Activated CD4-positive, alpha-beta T cell treated with anti-CD3 and anti-CD28 coated beads, Interleukin-2, amount 10 ng/mL, durations not matched to agents 7 days and 5 days (primary cell): ENCODE measurements around the gene KRT38. TPM values are rescaled to one million over a fixed set of nuclear protein-coding genes. Genes with fewer than 3 reads are reported as not detected.
"Not testable (repeated sequence)": the region's sequence is repeated elsewhere in the genome, so short reads cannot be mapped to it uniquely, and the experiment has no call there.

Experiments used
- CTCF ChIA-PET: fragments of 350-600 bp; sonication (Branson Sonifier 250); formaldehyde crosslinking; loops from one replicate; lab custom pipeline; 2021; ENCODE audit warnings: antibody characterized with exemption; lab: Charles Lee
- POLR2A ChIA-PET: fragments of 350-600 bp; sonication (Branson Sonifier 250); formaldehyde crosslinking; loops from one replicate; lab custom pipeline; 2021; ENCODE audit warnings: antibody characterized with exemption; lab: Charles Lee
- DNase-seq: peaks from one replicate; pipeline ENCODE4 v3.0.0-alpha.2; 2020
- H3K27ac Mint-ChIP-seq: one replicate; pipeline ENCODE4 v1.8.0; 2021; ENCODE audit warnings: mild to moderate bottlenecking, moderate library complexity, mixed read lengths
- H3K27me3 Mint-ChIP-seq: one replicate; pipeline ENCODE4 v1.8.0; 2021; ENCODE audit warnings: mixed read lengths
- H3K36me3 Mint-ChIP-seq: one replicate; pipeline ENCODE4 v1.8.0; 2021; ENCODE audit warnings: low read depth, mixed read lengths
- H3K4me1 Mint-ChIP-seq: one replicate; pipeline ENCODE4 v1.8.0; 2021; ENCODE audit warnings: mixed read lengths
- H3K4me3 Mint-ChIP-seq: one replicate; pipeline ENCODE4 v1.8.0; 2021; ENCODE audit warnings: mild to moderate bottlenecking, moderate library complexity, mixed read lengths
- H3K9me3 Mint-ChIP-seq: one replicate; pipeline ENCODE4 v1.8.0; 2021; ENCODE audit warnings: mixed read lengths
- total RNA-seq, 2 experiments: library from RNA; stranded (reverse); gene quantifications; one replicate each; pipeline ENCODE4 v1.2.3, GENCODE V29; 2021

KRT38 gene
- total RNA-seq, 2 experiments from 2014 or later = not detected

DNA sequence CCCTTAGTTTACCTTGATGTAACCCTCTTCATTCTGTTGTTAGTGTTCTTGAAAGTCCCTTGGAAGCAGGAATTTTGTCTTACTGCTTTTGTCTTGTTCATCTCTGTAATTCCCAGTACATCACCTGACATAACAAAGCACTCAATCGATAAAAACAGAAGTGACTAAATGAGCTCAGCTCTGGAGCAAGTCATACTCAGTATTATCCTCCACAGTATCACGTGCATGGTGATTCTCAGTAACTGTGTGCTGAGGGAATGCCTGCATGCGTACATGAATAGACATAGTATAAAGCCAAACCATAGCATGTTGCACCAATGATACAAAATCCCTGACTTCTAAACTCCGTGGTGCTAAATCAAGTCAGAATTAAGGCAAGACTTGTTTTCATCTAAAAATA is 7.2 kb downstream of the KRT38 start:
- Mint-ChIP-seq H3K4me1 (no peaks in the 10 kb centered on the region), H3K4me3 (no peak overlapping the region), H3K27me3 (peaks cover 5% of the 10 kb centered on the region), H3K27ac (no peak overlapping the region), H3K36me3 (no peaks in the 10 kb centered on the region), H3K9me3 (no peaks in the 10 kb centered on the region)
- CTCF ChIA-PET = no interaction called here
- DNase-seq = no peak
- POLR2A ChIA-PET = no interaction called here

DNA sequence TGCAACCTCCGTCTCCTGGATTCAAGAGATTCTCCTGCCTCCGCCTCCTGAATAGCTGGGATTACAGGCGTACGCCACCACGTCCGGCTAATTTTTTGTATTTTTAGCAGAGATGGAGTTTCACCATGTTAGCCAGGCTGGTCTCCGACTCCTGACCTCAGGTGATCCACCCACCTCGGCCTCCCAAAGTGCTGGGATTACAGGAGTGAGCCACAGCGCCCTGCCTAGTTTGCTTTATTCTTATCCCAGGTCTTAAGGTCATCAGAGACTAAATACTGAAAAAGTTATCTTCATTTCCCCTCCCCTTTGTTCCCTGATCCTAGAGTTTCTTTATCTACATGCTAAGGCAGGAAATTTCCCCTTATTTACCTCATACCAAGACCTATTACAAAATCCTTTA is 10.4 kb downstream of the KRT38 start:
- H3K4me1 Mint-ChIP-seq, H3K36me3 Mint-ChIP-seq, H3K9me3 Mint-ChIP-seq, H3K27ac Mint-ChIP-seq, H3K4me3 Mint-ChIP-seq, H3K27me3 Mint-ChIP-seq, DNase-seq, POLR2A ChIA-PET: not testable (repeated sequence)
- CTCF ChIA-PET = interaction anchor here (0.7 to 1.7 kb wide), 2 partner anchors 72 to 211 kb away, joined by 3 read pairs; no protein-coding TSS in a partner anchor

DNA sequence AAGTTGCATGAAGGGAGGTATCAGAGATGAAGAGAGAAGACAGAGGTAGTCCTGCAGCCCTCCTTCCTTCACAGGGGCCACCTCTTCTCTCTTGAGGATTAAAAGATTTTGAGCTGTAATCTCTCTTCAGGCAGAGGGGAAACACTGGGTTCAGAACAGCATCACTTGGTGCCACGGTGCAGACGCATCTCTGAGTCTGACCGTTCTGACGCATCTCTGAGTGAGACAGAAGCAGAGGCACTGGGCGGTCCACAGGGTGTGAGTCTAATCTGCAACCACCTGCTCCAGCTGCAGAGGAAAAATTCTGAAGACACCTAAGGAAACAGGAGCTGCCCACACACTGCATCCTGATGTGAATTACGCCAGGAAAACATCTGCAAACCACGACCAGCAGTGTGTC is 11.1 kb downstream of the KRT38 start:
- CTCF ChIA-PET = interaction anchor here (1.7 kb wide), 1 partner anchor 73 kb away, joined by 3 read pairs; no protein-coding TSS in a partner anchor
- H3K27ac Mint-ChIP-seq = no peak overlapping the region
- no peaks in the 10 kb centered on the region for H3K36me3 Mint-ChIP-seq
- no peak overlapping the region for H3K4me3 Mint-ChIP-seq
- H3K4me1 Mint-ChIP-seq = no peaks in the 10 kb centered on the region
- H3K9me3 Mint-ChIP-seq = no peaks in the 10 kb centered on the region
- POLR2A ChIA-PET = no interaction called here
- DNase-seq = no peak
- H3K27me3 Mint-ChIP-seq = peaks cover 5% of the 10 kb centered on the region

DNA sequence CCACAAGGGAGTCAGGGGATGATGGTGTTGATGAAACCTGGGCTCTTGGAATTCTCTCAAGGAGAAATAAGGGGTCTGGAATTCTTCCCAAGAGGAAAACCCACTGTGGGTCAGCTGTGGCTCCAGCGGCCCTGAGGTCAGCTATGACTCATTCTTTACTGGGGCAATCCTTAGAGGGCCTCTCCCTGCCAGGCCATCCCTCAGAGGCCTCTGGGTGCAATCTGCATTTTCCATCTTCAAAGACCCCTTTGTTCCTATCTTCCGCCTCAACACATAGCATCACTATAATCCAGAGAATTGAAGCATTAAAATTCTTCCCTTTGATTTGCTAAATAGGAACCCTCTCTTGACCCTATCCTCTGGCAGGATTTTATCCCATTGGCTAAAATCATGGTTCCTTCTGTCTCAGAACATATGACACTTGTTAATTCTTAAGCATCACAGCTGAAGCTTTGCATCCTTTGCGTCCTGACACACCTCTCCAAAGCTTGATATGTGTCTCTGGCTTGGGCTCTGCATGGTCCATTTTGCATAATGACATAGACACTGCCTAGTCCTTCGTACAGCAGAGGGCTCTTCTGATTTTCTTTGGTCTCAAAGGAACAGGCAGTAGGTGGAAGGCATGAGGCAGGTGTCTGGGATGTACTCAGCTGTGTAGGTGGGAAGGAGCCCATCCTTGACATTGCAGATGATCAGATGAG is 12.0 kb downstream of the KRT38 start:
- CTCF ChIA-PET = no interaction called here

DNA sequence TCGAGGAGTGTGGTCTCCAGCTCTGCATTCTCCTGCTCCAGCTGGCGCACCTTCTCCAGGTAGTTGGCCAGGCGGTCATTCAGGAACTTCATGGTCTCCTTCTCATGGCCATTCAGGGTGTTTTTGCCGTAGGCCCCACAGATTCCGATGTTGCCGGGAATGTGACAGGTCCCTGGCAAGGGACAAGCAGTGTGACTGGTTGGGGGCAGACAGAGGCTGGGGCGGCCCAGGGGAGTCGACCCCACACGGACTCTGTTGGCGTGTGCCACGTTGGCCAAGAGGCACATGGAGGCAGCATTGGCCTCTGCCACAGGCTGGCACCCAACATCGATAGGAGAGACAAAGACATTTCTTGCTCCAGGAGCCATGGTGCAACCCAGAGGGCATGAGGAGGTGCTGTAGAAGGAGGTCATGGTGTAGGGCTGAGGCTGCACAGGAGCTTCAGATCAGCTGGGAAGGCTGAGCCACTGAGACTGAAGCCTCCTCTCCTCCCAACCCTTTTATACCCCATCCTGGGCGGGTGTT is 16.6 kb downstream of the KRT38 start, which contains the start of gene KRT37:
Gene KRT37, minus strand, starts transcription at position 475 of the 525 bp plus-strand sequence. Its CDS starts 62 bp downstream, at position 413.
- no peaks in the 10 kb centered on the region for H3K36me3 Mint-ChIP-seq
- ChIA-PET POLR2A (no interaction called here), CTCF (no interaction called here)
- H3K27ac Mint-ChIP-seq = no peak within 1 kb of the TSS
- H3K4me3 Mint-ChIP-seq = no peak within 1 kb of the TSS
- H3K4me1 Mint-ChIP-seq = no peaks in the 10 kb centered on the region
- DNase-seq = no peak
- H3K9me3 Mint-ChIP-seq = no peaks in the 10 kb centered on the region
- peaks cover 1% of the 10 kb centered on the region for H3K27me3 Mint-ChIP-seq

More for the DNA sequence above, 12.0 kb downstream of the KRT38 start:
- Mint-ChIP-seq H3K27me3 (peaks cover 5% of the 10 kb centered on the region), H3K9me3 (no peaks in the 10 kb centered on the region), H3K27ac (no peak overlapping the region), H3K4me1 (no peaks in the 10 kb centered on the region), H3K4me3 (no peak overlapping the region), H3K36me3 (no peaks in the 10 kb centered on the region)
- DNase-seq = no peak
- POLR2A ChIA-PET = no interaction called here

DNA sequence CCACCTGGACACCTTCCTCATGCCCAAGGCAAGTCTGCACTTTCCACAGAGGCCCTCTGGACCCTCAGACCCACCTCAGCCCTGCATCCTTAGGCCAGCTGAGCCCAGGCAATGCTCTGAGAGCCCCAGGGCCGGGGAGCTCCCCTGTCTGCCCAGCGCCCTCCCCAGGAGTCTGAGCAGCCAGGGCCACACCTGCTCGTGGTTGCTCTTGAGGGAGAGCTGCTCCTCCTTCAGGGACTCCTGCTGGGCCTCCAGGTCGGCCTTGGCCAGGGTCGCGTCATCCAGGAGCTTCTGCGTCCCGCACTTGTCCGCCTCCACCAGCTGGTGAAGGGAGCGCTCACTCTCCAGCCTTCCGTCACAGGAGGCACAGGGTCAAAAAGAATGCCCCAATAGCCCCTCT is 18.2 kb downstream of the KRT38 start:
- H3K4me1 Mint-ChIP-seq, H3K9me3 Mint-ChIP-seq, H3K27me3 Mint-ChIP-seq, H3K27ac Mint-ChIP-seq, H3K4me3 Mint-ChIP-seq, POLR2A ChIA-PET, DNase-seq, H3K36me3 Mint-ChIP-seq: not testable (repeated sequence)
- CTCF ChIA-PET = interaction anchor here (1.0 kb wide), 1 partner anchor 240 kb away, joined by 3 read pairs; no protein-coding TSS in a partner anchor

DNA sequence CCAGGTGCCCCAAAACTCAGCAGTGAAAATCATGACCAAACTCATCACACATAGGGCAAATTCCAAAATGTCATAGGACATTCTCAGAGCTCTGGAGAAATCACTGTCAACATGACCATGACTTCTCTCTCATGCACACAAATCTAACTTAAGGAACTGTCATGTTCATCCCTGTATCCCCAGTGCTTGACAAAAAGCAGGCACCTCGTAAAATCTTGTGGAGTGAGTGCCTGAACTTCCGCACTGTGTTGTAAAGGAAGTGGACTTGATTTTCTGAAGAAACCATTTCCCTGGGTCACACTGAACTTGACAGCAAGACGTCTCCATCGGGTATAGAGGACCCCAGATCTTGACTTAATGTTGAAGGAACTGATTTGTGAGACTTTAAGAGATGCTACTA is 19.2 kb downstream of the KRT38 start:
- Mint-ChIP-seq H3K4me3 (no peak overlapping the region), H3K4me1 (no peaks in the 10 kb centered on the region), H3K9me3 (no peaks in the 10 kb centered on the region), H3K36me3 (no peaks in the 10 kb centered on the region), H3K27me3 (peaks cover 1% of the 10 kb centered on the region), H3K27ac (no peak overlapping the region)
- POLR2A ChIA-PET = no interaction called here
- CTCF ChIA-PET = interaction anchor here (1.0 kb wide), 1 partner anchor 241 kb away, joined by 3 read pairs; no protein-coding TSS in a partner anchor
- DNase-seq = no peak

DNA sequence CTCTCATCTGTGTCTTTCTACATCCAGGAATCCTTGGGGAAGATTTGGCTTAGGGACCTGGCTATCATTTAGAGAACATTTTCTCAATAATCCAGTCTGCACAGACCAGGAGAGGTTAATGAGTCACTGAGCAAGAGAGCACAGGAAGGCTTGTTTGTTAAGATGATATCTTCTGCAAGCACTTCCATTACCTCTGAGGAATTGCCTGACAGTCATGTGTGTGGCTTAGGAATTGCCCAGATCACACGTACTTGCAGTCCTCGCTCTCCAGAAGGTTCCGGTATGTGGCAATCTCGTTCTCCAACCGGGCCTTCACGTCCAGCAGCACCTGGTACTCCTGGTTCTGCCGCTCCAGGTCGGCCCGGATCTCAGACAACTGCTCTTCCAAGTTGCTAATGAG is 19.7 kb downstream of the KRT38 start:
- H3K27ac Mint-ChIP-seq = no peak overlapping the region
- ChIA-PET POLR2A (no interaction called here), CTCF (no interaction called here)
- no peaks in the 10 kb centered on the region for H3K9me3 Mint-ChIP-seq
- H3K36me3 Mint-ChIP-seq = no peaks in the 10 kb centered on the region
- no peaks in the 10 kb centered on the region for H3K4me1 Mint-ChIP-seq
- H3K27me3 Mint-ChIP-seq = peaks cover 1% of the 10 kb centered on the region
- no peak overlapping the region for H3K4me3 Mint-ChIP-seq
- no peak for DNase-seq

DNA sequence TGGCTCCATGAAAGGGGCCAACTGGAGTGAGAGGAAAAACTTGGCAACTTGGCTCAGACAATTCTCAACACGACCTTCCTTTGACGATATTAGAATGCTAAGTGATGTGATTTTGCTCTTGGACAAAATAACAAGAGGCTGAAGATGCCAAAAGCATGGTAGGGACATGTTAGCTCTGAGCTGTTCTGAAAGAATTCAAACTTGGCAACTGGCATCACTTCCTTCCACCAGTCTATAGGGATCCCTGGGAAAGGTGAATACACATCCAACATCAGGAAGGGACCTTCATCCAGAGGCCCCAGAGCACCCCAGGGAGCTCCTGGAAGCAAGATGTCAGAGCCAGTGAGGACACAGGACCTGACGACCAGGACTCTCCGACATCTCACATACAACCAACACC is 20.6 kb downstream of the KRT38 start:
- Mint-ChIP-seq H3K9me3 (no peaks in the 10 kb centered on the region), H3K27me3 (peaks cover 1% of the 10 kb centered on the region), H3K4me1 (no peaks in the 10 kb centered on the region), H3K4me3 (no peak overlapping the region), H3K27ac (no peak overlapping the region), H3K36me3 (no peaks in the 10 kb centered on the region)
- ChIA-PET CTCF (no interaction called here), POLR2A (no interaction called here)
- DNase-seq = no peak

DNA sequence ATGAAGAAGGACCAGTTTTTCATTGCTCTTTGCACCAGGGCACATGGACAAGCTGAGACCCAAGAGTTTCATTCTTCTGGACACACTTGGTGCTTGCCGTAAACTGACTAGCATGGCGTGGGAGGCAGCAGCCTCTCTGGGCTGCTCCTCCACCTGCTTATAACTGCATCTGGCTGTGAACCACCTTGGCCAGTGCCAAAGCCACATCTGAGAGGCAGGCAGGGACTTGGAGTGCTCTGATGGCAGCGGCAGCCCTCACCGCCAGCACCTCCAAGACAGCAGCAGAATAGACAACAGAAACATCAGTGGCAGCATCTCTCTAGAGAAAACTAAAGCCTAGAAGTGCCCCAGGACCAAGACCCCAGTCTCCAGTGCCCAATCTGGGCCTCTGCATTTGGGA is 21.1 kb downstream of the KRT38 start:
- peaks cover 1% of the 10 kb centered on the region for H3K27me3 Mint-ChIP-seq
- POLR2A ChIA-PET = no interaction called here
- H3K9me3 Mint-ChIP-seq = no peaks in the 10 kb centered on the region
- H3K36me3 Mint-ChIP-seq = no peaks in the 10 kb centered on the region
- H3K4me1 Mint-ChIP-seq = no peaks in the 10 kb centered on the region
- H3K27ac Mint-ChIP-seq = no peak overlapping the region
- DNase-seq = no peak
- H3K4me3 Mint-ChIP-seq = no peak overlapping the region
- CTCF ChIA-PET = no interaction called here

DNA sequence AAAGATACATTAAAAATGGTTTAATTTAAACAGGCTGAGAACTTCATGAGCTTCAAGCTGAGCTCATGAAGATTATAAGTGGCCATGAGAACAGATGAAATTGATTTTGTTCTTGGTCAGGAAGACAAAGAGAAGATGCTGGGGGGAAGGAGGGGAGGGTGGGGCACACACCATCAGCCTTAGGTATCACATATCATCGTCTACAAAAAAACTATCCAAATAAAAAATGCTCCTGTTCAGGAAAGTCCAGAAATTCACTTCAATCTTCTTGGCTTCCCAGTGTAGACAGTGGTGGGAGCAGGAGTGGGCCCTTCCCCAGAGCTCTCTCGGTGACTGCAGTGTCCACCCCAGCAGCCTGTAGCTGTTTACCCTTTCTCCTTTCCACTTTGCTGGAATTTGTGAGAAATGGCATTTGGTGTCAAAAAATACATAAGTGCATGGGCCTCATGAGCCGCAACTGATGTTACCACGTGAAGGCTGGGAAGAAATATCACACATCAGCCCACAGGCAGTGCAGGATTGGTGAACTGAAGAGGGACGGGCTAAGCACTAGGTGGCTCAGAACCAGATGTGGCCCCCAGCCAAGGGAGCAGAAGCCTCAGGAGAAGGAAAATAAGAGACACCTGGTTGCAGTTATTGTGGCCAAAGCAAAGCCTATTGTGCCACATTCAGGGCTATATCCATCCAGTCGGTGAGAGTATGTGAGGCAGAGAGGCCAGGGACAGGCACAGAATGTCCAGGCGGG is 22.5 kb downstream of the KRT38 start:
- POLR2A ChIA-PET = no interaction called here
- CTCF ChIA-PET = interaction anchor here (0.8 to 0.9 kb wide), 2 partner anchors 13 to 102 kb away, joined by 3 read pairs; no protein-coding TSS in a partner anchor
- H3K9me3 Mint-ChIP-seq = no peaks in the 10 kb centered on the region
- H3K27me3 Mint-ChIP-seq = peaks cover 1% of the 10 kb centered on the region
- no peak for DNase-seq
- no peaks in the 10 kb centered on the region for H3K36me3 Mint-ChIP-seq
- no peaks in the 10 kb centered on the region for H3K4me1 Mint-ChIP-seq
- no peak overlapping the region for H3K27ac Mint-ChIP-seq
- H3K4me3 Mint-ChIP-seq = no peak overlapping the region

DNA sequence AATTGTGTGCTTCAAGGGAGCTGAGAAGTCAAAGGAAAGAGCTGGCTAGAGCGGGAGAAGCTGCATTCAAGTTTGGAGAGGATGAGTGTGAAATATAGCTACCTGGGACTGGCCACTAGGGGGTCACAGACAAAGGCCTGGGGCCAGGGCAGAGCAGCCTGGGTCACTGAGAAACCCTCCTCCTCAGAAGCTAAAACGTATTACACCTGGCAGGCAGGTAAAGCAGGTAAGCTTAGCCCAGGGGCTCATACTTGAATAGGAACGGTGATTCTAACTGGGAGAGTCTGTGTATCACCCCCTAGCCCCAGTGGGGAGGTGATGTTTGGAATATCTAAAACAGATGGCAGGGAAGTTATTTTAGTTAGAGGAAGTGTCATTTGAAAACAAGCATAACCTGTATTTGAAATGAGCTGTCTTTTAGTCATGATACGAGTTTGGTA is 23.2 kb downstream of the KRT38 start:
- Mint-ChIP-seq H3K4me1 (no peaks in the 10 kb centered on the region), H3K4me3 (no peak overlapping the region), H3K9me3 (no peaks in the 10 kb centered on the region), H3K27me3 (peaks cover 1% of the 10 kb centered on the region), H3K27ac (no peak overlapping the region), H3K36me3 (no peaks in the 10 kb centered on the region)
- CTCF ChIA-PET = interaction anchor here (0.9 to 1.4 kb wide), 2 partner anchors 9 to 103 kb away, joined by 3 read pairs; no protein-coding TSS in a partner anchor
- no peak for DNase-seq
- POLR2A ChIA-PET = no interaction called here

DNA sequence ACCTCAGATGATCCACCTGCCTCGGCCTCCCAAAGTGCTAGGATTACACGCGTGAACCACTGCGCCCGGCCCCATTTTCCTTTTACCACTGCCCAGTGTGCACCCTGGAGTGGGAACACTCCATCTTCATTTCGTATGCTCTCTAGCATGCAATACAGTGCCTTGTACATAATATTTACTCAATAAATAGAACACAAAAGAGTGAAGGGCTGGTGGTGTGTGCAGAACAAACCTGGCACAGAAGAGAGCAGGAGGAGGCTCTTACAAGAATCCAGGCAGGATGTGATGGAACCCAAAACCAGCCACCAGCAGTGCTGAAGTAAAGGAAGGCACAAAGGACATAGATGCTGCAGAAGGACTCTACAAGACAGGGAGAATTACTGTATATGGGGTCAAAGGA is 23.7 kb downstream of the KRT38 start:
- no peak overlapping the region for H3K27ac Mint-ChIP-seq
- no peak overlapping the region for H3K4me3 Mint-ChIP-seq
- no peaks in the 10 kb centered on the region for H3K36me3 Mint-ChIP-seq
- ChIA-PET POLR2A (no interaction called here), CTCF (interaction anchor here (1.4 kb wide), 1 partner anchor 9 kb away, joined by 3 read pairs; no protein-coding TSS in a partner anchor)
- H3K4me1 Mint-ChIP-seq = no peaks in the 10 kb centered on the region
- no peaks in the 10 kb centered on the region for H3K9me3 Mint-ChIP-seq
- H3K27me3 Mint-ChIP-seq = peaks cover 1% of the 10 kb centered on the region
- DNase-seq = no peak
